Measurements from ENCODE around the gene GAGE13.
"Not testable (repeated sequence)": the region's sequence is repeated elsewhere in the genome, so short reads cannot be mapped to it uniquely, and the experiment has no call there.

GRCh38 chrX:49345402-49345801 lies 14.0 kb downstream of the GAGE13 start:
- TF ChIP-seq CTCF (IDR thresholded peaks at IDR 0.05; ENCODE audit: low read length); EZH2 (IDR thresholded peaks at IDR 0.05; ENCODE audit: borderline replicate concordance, low read length): not testable (repeated sequence)

All from OCI-LY1 (cell line).